ENCODE measurements around the gene IL17F.

- TF ChIP-seq POLR2A (IDR thresholded peaks at IDR 0.05; ENCODE audit: low read length) (no peak), GATA1 (IDR thresholded peaks at IDR 0.05; ENCODE audit: low read depth, low read length) (no peak)
Observed at GRCh38 chr6:52195886-52196285, 48.4 kb downstream of the IL17F start.

Data from erythroblast (primary cell).